GM19351 (cell line): ENCODE measurements around the gene SPI1.
A peak's percentile ranks its signal among the peaks of the same experiment; 100 is the strongest.

Experiments used
- ATAC-seq: cut with Tn5 transposase; IDR thresholded peaks from one replicate; pipeline ENCODE4 v1.9.1; 2021; ENCODE audit warnings: mild to moderate bottlenecking, moderate library complexity; ENCODE audit not compliant: unreplicated experiment

The SPI1 gene

DNA sequence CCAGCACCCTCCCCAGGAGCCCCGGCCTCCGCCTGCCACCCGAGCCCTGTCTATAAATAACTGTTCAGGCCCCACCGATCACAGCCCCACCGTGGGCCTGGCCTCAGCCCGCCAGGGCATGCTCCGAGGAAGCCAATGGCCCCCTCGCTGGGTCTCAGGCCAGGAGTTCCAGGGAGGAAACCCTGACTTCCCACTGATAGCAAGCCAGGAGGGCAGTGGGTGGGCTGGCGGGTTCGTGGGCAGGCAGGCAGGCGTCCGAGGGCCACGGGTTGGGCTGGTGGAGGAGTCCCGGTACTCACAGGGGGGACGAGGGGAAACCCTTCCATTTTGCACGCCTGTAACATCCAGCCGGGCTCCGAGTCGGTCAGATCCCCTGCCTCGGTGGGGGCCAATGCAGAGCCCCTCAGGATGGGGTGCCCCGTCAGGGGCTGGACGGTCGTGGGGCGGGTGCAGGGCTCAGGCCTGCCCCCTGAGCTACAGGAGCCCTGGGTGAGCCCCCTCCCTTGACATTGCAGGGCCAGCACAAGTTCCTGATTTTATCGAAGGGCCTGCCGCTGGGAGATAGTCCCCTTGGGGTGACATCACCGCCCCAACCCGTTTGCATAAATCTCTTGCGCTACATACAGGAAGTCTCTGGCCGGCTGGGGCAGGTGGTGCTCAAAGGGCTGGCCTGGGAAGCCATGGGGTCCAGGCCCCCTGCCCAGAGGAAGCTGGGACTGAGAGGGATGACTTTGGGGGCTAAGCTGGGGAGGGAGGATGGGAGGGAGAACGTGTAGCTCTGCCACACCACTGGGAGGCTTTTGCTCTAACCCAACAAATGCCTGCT is at the start of gene SPI1:
SPI1 (minus strand) TSS at position 538 of the 826 bp plus-strand sequence; CDS start at position 344, 194 bp downstream.
- peak; percentile 87 for ATAC-seq

DNA sequence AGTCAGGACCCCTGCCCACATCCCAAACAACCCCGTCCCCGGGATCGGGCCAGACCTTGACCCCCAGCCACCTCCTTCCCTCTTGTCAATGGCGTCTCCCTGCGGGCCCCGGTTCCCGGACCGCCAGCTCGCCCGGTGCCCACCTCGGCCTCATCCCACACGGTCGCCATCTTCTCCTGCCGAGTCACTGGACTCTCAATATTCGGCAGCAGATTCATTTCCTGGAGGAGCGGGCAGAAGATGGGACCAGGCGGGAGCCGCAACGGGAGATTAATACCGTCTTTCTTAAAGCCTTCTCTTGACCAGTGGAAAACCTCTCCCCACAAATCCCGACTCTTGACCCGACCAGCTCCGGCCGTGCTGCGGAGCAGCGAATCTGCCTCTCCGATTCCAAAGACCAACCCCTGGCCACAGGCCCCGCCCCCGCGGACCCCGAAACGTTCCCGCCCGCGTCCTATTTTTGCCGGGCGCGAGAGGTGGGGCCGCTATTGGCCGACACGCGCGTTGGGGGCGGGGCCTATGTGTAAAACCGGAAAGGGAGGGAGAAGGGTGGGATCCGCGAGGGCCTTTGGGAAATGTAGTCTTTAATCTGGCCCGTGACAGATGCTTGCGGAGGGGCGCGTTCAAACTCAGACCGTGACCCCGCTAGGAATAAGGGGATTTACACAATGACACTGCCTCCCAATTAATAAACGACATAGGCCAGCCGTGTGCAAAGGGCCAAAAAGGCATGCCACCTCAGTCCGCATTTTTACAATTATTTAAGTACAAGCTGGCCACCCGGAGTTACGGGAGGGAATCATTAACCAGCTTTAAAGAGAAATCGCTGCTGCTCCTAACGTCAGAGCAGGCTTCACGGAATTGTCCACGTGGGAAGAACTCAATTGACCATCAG is 48.0 kb upstream of the SPI1 start, which contains the start of gene PSMC3:
PSMC3 (minus strand) TSS at position 378 of the 895 bp plus-strand sequence; CDS start at position 218, 160 bp downstream.
- peak; percentile 92 for ATAC-seq

DNA sequence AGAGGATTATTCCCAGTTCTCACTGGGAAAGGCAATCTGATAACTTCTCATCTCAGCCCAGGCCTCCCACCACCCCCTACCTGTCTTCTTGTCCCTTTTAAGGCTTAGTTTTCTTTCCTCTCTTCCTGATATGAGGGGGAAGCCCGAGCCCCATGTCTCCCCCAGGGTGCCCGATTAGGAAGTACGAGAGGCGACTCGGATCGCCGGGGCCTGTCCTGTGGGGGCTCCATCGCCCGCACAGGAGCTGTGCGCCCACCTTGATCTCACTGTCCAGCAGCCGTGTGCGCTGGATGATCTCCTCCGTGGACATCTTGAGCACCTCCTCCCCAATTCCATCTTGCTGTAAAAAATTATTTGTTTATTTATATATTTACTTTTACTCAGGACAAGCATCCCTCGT is 47.3 kb upstream of the SPI1 start:
- no peak for ATAC-seq

DNA sequence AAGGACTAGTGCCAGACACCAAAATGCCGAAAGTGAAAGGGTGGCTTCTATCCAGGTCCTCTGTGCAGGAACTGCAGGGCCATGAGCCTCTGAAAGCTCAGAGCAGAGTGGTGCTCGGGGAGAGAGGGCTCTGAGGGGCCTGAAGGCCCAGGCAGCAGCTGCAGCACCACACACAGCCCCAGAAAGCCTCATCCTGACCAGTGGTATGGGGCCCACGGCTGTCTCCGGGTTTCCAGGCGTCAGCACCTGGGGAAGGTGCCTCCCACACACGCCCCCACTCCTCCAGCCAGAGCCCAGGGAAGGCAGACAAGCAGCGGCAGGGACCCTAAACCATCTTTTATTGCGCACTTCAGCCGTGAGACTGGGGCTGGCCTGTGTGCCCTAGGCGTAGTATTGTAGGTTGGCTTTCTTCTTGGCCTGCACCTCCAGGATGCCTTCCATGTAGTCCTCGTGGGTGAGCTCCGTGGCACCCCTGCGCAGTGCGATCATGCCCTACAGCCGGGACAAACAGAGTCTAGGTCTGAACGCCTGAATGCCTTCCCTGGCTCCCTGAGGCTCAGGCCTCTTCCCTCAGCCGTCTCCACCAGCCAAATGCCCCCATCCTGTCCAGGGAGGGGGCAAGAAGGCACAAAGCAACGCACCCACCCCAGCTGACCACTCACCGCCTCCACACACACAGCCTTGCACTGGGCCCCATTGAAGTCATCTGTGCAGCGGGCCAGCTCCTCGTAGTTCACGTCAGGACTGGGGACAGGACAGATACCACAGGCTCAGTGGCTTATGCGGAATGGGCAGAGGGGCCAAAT is 40.3 kb upstream of the SPI1 start:
- no peak for ATAC-seq

DNA sequence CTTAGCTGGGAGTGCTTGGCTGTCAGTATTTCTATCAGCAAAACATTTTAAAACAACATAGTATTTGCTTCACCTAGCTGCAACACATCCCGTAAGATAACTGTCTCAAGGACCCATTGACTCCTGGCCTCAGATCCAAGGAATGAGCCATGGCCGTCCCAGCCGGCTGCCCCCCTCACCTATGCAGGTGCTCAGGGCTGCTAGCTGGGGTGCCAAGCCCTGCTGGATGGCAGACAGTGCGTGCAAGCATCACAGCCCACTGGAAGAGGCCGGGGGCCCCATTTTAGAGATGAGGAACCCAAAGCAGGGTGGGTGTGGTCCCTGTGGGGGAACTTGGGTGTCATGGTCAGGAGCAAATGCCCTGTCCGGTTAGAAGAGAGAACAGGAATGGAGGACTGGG is 39.4 kb upstream of the SPI1 start:
- no peak for ATAC-seq

DNA sequence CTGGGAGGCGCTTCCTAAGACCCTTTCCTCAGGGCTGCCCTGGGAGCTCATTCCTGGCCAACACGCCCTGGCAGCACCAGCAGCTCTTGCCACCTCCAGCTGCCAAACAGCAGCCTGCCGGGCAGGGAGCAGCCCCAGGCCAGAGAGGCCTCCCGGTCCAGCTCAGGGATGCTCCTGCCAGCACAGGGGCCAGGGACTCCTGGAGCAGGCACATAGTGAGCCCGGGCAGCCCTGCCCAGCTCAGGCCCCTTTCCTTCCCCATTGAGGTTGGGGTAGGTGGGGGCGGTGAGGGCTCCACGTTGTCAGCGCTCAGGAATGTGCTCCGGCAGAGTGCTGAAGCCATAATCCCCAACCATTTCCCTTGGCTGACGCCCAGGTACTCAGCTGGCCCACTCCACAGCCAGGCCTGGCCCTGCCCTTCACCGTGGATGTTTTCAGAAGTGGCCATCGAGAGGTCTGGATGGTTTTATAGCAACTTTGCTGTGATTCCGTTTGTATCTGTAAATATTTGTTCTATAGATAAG is 37.7 kb upstream of the SPI1 start:
- ATAC-seq, result no peak

DNA sequence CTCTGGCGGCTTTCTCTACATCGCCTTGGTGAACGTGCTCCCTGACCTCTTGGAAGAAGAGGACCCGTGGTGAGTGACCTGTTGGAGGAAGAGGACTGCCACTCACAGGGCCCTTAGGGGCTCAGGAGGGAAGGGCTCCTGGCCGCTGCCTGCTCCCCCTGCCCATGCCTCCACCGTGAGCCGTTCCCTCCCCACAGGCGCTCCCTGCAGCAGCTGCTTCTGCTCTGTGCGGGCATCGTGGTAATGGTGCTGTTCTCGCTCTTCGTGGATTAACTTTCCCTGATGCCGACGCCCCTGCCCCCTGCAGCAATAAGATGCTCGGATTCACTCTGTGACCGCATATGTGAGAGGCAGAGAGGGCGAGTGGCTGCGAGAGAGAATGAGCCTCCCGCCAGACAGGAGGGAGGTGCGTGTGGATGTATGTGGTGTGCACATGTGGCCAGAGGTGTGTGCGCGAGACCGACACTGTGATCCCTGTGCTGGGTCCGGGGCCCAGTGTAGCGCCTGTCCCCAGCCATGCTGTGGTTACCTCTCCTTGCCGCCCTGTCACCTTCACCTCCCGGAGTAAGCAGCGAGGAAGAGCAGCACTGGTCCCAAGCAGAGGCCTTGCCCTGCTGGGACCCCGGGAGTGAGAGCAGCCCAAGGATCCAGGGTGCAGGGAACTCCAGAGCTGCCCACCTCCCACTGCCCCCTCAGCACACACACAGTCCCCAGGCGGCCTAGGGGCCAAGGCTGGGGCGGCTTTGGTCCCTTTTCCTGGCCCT is 36.9 kb upstream of the SPI1 start:
- ATAC-seq, result no peak

DNA sequence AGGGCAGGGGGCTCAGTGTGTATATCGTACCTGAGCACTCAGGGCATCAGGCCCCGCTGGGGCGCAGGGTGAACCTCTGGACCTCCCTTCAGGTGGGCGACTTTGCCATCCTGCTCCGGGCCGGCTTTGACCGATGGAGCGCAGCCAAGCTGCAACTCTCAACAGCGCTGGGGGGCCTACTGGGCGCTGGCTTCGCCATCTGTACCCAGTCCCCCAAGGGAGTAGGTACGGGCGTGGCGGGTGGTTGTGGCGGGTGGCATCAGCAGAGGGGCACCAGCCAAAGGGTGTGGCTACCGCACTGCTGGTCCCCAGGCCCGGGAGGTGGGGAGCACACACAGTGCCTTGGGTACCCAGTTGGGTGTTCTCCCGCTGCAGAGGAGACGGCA is 36.3 kb upstream of the SPI1 start:
- no peak for ATAC-seq

DNA sequence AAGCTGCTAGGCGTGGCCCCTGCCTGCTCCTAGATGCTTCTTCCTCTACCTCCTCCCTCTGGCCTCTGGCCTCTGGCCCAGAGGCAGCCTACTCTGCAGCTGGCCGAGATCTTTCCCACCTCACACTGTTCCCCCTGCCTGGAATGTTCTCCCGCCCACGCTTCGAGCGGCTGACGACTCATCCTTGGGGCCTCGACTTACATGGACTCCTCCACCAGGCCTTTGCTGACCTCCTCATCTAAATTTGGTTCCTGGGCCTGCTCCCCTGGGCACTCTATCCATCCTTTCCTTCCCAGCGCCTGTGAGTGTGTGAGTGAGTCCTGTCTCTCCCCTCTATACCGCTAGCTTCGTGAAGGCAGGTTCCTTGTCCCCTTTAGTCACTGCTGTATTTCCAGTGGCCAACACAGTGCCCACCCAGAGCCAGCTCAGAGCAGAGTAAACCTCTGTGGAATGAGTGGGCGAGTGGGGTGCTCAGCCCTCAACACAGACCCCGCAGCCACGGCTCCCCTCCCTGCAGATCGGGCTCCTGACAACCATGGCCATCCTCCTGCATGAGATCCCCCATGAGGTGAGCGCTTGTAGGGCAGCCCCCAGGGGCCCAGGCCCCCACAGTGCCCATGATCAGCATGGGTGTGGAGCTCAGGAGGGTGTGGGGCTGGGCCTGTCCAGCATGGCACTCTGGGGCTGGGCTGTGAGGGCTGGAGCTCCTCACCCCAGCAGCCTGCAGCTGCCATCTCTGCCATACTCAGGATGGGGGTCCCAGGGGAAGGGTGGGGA is 35.7 kb upstream of the SPI1 start:
- ATAC-seq, result no peak

DNA sequence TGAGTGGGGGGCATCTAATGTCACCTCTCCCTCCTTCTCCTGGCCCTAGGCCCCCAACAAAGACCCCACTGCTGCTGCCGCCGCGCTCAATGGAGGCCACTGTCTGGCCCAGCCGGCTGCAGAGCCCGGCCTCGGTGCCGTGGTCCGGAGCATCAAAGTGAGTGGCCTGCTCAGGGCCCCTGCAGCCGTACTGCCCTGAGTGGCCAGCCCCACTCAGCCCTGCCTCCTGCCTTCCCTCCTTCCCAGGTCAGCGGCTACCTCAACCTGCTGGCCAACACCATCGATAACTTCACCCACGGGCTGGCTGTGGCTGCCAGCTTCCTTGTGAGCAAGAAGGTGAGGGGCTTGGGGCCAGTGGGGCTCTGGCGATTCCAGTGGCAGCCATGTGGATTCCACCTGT is 35.0 kb upstream of the SPI1 start:
- no peak for ATAC-seq

DNA sequence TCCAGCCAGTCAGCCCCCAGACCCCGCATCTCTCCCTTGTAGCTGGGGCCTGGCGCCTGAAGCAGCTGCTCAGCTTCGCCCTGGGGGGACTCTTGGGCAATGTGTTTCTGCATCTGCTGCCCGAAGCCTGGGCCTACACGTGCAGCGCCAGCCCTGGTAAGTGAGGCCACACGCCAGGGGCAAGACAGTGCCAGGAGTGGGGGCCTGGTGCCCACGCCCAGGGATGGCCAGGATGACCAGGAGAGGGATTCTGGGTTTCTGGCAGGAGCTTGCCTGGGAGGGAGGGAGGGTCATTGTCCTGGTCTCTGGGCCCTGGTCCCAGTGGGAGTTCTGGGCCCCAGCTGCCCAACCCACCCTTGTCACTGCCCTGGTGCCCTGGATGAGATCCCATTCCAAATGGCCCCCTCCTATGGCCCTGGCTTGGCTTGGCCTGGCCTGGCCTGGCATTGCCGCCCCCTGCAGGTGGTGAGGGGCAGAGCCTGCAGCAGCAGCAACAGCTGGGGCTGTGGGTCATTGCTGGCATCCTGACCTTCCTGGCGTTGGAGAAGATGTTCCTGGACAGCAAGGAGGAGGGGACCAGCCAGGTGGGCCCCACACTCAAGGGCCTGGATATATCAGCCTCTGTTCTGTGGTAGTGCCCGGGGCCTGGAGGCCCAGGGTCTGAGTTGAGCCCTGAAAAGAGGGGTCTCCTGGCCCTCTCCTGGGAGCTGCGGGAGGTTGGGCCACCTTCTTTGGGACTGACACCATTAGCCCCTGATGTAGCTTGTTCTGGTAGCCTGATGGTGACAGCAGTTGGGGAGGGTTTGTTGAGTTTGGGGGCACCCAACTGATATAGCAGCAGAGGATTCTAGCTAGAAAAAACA is 33.8 kb upstream of the SPI1 start:
- ATAC-seq, result no peak

DNA sequence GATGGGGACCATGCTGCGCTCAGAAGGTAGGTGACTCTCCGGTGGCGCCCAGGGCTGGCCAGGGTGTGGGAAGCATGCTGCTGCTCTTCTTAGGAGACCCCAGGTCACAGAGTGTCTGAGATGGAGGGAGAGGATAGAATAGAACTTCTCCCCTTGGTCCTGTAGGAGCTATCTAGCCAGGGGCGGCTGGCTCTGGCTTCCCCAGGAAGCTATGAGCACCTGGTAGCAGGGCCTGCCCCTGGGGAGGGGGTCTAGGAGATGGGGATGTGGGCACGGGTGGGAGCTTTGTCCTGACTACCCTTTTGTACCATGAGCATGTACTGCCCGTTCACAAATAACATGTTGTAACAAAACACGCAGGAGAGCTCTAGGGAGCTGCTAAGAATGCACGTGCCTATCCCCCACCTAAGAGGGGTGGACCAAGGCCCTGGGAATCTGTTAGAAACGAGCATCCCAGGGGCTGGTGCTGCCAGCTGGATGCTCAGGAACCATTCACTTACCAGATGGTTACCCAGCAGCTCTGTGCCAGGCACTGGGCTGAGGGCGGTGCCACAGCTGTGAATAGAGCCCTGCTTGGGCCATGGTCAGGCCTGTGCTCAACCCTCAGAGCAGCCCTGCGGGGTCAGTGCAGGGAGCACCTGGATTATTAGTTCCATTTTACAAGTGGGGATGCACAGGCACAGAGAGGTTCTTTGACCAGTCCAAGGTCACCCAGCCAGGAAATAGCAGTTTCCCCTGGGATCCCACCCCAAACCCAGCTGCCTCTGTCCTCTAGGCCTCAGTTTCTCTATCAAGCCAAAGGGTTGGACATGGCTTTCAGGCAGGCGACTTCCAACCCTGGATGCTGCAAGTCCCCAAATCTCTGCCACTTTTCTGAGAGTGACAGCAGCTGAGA is 32.3 kb upstream of the SPI1 start:
- ATAC-seq, result no peak

DNA sequence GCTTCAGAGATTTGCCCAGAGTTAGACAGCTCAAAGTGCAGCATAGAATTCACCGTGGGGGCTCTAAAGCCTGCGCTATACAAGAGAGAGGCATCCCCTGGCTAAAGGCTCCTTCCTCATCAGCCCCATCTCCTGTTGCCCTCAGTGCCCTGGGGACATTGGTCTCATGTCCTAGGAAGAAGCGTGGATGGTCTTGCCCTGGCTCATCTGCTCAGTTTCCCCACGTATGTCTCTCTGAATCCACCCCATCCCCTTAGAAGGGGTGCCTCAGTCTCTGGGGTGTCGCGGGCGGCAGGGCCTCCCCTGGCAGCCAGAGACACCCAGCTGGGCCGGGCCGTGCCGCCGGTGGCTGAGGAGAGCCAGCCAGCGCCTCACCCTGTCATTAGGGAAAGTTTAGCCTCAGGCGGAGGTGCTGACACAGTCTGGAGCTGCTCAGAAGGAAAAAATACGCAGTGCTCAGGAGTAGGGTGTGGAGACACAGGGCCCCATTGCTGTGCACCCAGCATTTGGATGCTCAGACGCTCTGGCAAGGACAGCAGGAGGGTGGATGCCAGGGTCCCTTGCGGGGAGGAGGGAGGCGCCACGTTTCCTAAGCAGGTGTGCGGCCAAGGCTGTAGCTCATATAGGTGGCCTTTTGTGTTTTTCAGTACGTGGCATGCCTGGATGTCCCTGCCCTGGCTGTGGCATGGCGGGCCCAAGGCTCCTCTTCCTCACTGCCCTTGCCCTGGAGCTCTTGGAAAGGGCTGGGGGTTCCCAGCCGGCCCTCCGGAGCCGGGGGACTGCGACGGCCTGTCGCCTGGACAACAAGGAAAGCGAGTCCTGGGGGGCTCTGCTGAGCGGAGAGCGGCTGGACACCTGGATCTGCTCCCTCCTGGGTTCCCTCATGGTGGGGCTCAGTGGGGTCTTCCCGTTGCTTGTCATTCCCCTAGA is 31.4 kb upstream of the SPI1 start:
- no peak for ATAC-seq

DNA sequence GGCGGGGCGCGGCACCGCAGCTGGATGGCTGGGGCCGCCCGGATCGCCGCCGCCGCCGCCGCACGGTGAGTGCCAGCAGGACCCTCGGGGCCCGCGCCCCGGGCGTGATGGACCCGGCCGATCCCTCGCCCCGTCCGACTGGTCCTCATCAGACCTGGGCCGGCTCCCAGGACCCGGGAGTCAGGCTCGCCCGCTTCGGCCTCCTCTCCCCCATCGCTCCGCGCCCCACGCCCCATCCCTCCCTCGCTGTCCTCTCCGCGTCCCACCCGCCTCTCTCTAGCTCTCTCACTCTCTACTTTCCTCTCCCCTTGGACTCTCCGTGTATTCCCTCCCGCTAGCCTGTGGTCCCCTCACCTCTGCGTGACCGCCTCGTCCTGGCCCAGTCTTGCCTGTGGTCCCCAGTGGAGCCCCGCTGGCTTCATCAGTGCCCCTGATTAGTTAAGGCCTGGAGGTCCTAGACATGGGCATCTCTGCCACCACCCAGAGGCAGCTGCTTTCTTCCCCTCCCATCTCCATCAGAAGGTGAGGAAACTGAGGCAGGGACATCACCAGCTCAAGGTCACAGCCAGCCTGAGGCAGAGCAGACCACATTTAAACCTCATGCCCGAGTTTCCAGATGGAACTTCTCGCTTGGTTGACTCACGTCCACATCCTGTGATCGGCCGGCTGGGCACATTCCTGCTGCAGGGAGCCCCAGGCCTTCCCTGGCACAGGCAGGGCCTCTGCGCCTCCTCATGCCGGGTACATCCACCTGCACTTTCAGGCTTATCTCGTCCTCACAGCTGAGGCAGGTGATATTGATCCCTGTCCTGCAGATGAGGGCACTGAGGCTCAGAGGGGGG is 30.5 kb upstream of the SPI1 start:
- ATAC-seq, result no peak
